GM21381 (cell line): ENCODE data around the gene SARDH.
"Not testable (repeated sequence)": the region's sequence is repeated elsewhere in the genome, so short reads cannot be mapped to it uniquely, and the experiment has no call there.

Source experiments
- ATAC-seq: cut with Tn5 transposase; IDR thresholded peaks from one replicate; pipeline ENCODE4 v1.9.1; 2021; ENCODE audit warnings: mild to moderate bottlenecking, moderate library complexity; ENCODE audit not compliant: unreplicated experiment

The SARDH gene

GRCh38 chr9:133635533-133636531, 102.3 kb downstream of the SARDH start, which contains the start of gene DBH:
Gene DBH, plus strand, starts transcription at chr9:133636363. Its CDS starts 9 bp downstream, at chr9:133636372.
- ATAC-seq = no peak

- no peak for ATAC-seq
Measured at GRCh38 chr9:133635098-133635497, 103.1 kb downstream of the SARDH start.

GRCh38 chr9:133634081-133634691, 104.0 kb downstream of the SARDH start:
- ATAC-seq = no peak

DNA sequence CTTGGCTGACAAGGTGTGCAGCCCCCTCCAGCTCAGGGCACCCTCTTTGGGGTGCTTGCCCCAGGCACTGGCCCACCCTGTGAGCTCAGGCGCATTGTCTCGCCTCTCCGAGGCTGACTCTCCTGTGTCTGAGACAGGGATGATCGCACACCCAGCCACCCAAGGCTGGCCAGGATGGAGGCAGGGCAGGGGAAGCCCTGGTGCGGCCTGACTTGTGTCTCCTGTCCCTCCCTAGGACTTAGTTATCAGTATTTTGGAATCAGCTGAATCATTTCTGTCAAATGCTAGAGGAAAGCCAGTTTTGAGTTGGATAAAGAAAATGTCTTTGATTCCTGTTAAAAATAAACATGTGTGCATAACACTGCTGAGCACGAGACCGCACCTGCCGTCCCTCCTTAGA, 104.5 kb downstream of the SARDH start:
- ATAC-seq = no peak

DNA sequence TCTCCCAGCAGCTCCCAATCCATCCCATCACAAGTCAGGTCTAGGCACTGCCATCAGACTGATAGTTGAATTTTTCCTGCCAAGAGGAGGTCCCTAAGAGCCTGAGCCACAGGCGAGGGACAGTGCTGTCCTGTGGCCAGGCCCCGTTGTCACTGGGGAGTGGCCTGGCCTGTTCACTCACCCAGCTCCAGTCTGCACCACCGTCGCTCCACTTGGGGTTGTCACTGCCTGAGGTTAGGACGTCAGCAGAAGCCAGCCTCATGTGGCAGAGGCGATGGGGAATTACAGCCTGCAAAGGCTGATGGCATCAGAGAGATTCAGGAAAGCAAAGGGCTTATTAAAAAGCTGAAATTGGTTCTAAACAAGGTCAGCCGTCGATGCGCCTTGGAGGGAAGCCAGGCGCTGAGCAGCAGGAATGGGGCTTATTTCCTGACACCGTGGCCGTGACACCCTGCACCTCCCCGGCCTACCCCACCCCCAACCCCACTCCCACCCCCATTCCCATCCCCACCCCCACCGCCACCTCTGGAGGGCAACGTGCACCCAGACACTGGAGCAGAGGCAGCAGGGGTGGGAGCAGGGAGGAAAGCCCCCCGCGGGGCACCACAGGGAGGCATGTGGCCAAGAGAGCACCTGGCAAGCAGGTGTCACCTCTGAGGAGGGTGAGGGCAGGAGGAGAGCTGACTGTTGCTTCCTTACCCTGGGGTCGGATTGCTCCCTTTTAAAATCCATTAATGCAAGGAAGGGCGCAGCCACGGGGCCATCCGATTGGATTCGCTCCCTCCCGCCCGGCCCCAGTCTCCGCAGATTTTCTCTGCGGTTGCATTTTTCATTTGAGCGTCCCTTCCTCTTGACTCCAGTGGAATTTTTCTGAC, 105.1 kb downstream of the SARDH start:
- ATAC-seq = no peak

DNA sequence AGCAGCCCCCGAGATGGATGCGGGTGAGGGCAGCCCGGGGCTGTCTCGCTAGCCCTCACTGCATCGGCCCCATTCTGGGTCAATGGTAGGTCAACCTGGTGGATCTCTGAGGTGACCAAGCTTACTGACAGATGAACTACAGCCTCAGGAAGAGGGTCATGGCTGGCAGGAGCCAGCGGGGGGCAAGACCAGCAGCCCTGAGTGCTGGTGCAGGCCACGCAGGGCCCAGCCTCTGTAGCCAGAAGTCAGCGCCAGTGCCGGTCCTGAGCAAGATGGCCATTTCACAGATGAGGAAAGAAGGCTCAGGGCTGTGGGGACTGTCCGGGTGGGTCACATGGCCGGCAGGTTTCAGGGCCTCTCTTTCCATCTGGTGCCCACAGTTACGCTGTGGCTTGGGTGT, 107.0 kb downstream of the SARDH start:
- ATAC-seq = no peak

GRCh38 chr9:133629221-133630110, 108.7 kb downstream of the SARDH start:
- ATAC-seq = no peak

DNA sequence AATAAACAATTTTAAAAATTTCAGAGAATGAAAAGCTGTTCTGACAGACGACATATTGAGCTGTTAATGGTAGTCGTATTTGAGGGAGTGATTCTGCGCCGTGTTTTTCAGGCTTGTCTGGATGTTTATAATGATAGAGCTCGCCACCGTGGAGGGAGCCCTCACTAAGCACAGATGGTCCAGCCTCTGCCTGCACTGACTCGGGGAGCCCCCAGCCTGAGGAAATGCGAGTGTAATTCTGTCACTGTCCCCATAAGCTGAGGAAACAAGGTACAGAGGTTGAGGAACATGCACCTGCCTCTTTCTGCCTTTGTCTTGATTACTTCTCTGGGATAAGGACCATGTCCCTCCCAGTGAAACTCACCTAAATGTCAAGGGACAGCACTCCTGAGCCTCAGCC, 109.4 kb downstream of the SARDH start:
- ATAC-seq = no peak

GRCh38 chr9:133627341-133627740, 110.8 kb downstream of the SARDH start:
- no peak for ATAC-seq

DNA sequence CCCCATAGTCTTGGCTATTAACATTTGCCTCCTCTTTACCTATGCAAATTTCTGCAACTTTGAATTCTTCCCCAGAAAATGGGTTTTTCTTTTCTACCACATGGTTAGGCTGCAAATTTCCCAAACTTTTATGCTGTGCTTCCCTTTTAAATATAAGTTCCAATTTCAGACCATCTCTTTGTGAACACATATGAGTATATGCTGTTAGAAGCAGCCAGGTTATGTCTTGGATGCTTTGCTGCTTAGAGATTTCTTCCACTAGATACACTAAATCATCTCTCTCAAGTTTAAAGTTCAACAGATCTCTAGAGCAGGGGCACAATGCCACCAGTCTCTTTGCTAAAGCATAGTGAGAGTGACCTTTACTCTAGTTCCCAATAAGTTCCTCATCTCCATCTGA, 112.1 kb downstream of the SARDH start:
- ATAC-seq = not testable (repeated sequence)

GRCh38 chr9:133622555-133622954, 115.6 kb downstream of the SARDH start:
- ATAC-seq = no peak

DNA sequence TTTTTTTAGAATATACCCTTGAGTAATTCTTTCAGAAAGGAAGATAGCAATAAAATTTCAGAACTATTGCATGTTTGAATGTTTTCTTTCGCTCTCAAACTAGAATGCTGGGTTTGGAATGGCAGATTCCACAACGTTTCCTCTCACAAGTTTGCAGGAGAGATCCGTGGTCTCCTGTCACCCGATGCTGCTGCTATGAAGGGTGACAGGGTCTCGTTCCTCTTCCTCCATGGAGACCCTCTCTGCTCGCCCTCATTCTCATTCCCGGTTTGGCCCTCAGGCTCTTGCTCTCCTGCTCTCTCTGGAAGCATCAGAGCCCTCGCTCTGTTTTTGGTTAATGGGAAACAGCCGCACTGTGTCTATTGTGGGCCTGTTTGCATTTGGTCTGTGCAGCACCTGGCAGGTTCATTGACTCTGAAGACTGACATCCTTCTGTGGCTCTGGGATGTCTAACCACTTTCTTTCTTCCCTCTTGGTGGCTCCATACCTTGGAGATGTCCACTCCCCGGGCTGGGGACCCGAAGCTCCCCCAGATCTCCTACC, 116.4 kb downstream of the SARDH start:
- no peak for ATAC-seq

GRCh38 chr9:133619791-133620190, 118.4 kb downstream of the SARDH start:
- ATAC-seq = no peak

DNA sequence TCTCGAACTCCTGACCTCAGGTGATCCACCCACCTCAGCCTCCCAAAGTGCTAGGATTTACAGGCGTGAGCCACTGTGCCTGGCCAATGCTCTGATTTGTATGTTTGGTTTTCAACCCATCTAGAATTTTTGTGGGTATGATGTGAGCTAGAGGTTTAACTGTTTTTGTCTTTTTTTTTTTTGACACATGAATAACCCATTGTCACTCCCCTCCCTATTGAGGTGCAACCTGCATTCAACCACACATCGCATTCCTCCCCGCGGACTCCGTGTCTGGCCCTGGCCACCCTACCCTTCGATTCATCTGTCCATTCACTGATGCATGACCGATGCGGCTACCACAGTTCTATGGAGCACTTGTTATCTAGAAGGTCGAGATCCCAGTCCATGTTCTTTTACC, 119.4 kb downstream of the SARDH start:
- no peak for ATAC-seq

GRCh38 chr9:133616643-133617405, 121.3 kb downstream of the SARDH start:
- ATAC-seq = no peak

GRCh38 chr9:133615606-133616188, 122.5 kb downstream of the SARDH start:
- no peak for ATAC-seq

- no peak for ATAC-seq
Measured at GRCh38 chr9:133615186-133615585, 123.0 kb downstream of the SARDH start.

GRCh38 chr9:133614678-133615077, 123.5 kb downstream of the SARDH start:
- ATAC-seq = no peak

- ATAC-seq = no peak
Measured at GRCh38 chr9:133614056-133614455, 124.1 kb downstream of the SARDH start.
